NCI-H1105 (cell line): ENCODE results near the gene MOSMO.
"Not testable (repeated sequence)": the region's sequence is repeated elsewhere in the genome, so short reads cannot be mapped to it uniquely, and the experiment has no call there.

Experiments
- DNase-seq: peaks from one replicate; lab custom pipeline; 2025; lab: John Stamatoyannopoulos, UW

MOSMO gene

GRCh38 chr16:22007509-22008214 is at the start of gene MOSMO:
Gene MOSMO, plus strand, starts transcription at chr16:22008111. Its CDS starts 191 bp downstream, at chr16:22008302.
- no peak for DNase-seq

DNA sequence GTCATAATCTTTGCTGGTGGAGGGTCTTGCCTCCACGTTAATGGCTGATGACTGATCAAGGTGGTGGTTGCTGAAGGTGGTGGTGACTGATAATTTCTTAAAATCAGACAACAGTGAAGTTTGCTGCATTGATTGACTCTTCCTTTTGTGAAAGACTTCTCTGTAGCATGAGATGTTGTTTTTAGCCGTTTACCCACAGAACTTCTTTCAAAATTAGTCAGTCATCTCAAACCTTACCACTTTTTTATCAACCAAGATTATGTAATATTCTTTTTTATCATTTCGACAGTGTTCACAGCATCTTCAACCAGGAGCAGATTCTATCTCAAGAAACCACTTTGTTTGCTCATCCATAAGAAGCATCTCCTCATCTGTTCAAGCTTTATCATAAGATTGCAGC is 48.9 kb upstream of the MOSMO start:
- no peak for DNase-seq

DNA sequence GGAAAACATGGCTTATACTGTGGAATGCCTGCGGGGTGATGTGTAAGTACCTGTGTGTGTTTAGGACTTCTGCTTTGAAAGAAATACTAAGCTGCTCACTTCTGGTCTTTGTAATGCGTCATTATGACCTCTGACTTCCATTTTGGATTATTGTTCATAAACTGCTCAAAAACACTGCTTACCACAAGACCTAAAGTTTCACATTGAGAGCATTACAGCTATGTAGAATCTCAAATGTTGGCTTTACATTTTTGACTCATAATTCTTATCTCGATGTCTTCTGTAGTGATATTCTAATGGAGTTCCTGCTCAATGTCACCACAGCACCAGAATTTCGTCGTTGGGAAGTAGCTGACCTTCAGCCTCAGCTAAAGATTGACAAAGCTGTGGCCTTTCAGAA is 45.4 kb upstream of the MOSMO start:
- no peak for DNase-seq

- DNase-seq: no peak
These were observed 44.0 kb upstream of the MOSMO start for GRCh38 chr16:21963887-21964286.

DNA sequence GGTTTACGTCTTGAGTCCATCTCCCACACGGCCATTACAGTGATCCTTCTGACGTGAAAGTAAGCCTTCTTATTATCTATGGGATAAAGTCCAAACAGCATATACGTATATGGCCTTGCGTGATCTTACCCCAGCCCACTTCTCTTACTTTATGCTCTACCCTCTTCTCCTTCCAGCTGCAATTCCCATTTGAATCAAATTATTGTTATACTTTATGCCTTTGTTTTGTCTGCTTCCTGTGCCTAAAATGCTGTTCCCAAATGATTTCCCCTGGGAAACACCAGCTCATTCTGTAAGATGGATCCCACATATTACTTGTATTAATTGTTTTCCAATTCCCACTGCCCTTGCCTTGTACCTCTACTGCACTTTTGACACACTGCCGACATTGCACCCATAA is 43.6 kb upstream of the MOSMO start:
- DNase-seq: no peak

- no peak for DNase-seq
These were observed 36.1 kb upstream of the MOSMO start for GRCh38 chr16:21971856-21972255.

GRCh38 chr16:21973945-21974344 is 34.0 kb upstream of the MOSMO start:
- no peak for DNase-seq

DNA sequence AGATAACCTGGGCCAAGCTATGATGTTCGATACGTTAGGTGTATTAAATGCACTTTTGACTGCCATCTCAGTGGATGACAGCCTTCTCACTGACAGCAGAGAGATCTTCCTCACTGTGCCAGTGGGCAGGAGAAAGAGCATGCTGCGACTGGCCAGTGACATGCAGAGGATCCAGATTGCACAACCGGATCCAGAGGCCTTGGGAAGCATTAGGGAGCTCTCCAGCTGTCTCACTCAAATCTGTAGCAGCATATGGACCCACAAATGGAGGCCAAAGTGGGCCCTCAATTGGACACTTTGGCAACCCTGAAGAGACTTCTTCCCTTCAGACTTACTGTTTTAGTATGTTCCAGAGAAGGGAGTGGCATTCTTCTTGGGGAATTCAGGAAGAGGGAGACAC is 27.9 kb upstream of the MOSMO start:
- no peak for DNase-seq

DNA sequence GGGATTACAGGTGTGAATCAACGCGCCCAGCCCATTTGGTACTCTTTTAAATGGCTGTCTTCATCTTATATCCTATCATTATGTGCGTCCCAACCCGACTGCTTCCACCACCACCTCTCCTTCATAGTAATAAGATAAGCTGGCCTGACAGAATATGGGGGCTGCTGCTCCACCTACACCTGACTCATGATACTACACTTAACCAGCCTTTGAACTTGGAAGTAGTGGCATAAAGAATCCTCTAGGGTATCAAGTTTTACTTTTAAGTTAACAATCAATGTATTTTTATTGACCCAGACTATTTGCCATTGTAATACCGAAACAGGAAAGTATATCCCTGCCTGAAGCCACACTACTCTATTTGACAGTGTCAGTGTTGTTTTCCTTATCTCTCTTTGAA is 25.8 kb upstream of the MOSMO start:
- no peak for DNase-seq

DNA sequence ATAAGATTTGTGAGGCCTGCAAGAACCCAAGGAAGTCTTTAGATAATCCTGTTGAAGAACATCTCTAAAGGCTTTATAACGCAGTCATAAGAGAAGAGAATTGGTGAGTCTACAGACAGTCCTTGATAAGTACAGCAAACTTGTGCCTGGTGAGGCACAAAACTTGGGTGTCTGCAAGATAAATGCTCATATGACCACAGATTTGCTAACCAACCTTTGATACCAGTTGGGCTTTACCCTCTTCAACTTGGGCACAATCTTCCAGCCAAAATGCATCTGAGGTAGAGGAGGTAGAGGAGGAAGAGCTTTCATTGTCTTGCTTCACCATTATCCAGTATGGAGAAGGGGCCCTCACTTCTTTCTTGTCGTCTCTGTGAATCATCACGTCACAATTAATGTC is 23.8 kb upstream of the MOSMO start:
- no peak for DNase-seq

DNA sequence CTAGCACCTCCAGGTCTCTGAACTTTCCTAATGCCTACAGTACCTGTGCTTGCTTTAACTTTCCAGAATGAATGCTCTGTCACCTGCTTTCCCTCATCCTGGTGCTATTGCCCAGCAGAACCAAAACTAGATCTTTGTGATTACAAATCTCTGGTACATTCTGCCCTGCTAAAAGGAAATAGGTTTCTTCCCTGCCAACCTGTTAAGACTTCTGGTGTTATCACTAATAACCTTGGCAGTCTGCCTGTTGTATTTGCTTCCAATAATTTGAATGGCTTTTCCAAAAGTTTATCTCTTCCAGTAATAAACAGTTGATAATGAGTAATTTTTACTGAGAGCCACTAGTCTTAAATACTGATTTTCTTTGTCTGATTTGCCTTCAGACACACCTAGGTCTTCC is 22.4 kb upstream of the MOSMO start:
- no peak for DNase-seq

- no peak for DNase-seq
These were observed 21.1 kb upstream of the MOSMO start for GRCh38 chr16:21986692-21987246.

- DNase-seq: no peak
These were observed 20.4 kb upstream of the MOSMO start for GRCh38 chr16:21987498-21987897.

DNA sequence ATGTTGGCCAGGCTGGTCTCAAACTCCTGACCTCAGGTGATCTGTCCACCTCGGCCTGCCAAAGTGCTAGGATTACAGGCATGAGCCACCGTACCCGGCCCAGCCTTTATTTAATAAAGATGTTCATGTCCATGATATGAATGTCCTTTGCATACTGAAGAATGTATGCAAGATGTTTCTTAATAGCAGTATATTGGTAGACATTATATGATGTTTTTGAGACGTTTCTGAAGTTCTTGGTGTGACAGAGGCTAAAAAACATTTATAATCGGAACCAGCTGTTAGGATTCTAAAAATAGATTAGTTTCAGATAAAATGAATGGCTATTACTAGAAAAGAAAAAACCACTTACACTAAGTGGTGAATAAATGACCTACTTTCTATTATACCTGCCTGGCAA is 18.8 kb upstream of the MOSMO start:
- no peak for DNase-seq

DNA sequence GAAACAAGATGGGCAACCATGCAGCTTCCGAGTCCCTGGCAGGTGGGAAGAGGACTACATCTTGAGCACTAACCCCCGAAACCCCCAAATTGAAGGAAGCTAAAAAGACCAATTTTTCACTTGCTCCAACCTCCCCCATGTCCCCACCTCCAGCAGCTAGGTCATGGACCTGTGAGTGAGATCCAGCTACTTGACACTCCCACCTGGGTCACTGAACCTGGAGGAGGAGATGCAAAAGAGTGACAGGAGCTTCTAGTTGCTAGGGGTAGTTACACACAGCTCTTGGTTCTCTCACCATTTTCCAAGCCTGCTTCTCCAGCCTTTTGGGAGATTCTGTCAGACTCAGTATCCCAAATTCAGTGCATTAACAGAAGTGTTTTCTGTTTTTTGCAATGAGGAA is 18.2 kb upstream of the MOSMO start:
- no peak for DNase-seq

DNA sequence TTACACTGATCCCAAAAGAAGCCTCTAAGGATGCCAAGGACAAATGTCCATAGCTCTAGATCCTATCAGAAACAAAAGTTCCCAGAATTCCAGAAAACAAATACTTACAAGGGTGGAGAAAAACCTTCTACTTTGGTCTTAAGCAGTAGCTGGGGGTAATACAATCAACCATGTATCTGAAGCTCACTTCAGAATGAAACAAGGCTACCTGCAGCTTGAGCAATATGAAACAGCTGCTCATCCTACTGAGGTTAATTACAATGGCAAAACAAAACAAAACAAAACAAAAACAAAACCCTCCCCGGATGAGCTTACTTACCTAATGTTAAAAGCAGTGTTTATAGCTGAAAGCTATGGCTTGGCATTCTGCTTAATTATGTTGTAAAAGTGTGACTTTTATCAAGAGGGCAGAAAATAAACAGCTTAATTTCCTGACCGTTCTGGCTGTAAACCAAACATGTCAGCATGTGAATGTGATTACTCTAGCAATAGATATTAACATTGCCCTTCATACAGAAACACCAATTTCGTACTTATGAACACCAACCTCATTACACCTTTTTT is 17.4 kb upstream of the MOSMO start:
- no peak for DNase-seq

DNA sequence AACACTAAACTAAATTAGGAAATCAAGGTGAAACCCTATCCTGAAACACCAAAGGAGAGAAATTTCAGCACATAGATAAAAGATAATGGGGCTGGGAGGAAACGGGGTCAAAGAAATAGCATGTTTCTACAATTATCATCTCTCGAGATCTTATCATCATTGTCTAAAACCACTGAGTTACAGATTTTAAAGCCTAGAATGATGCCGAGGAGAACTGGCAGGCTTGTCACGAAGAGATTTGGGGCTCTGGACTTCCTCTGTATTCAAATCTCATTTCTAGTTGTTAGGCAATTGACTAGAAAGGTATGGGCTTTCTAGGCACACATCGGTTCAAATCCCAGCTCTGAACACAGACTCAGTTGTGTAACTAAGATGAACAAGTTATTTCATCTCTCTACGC is 16.3 kb upstream of the MOSMO start:
- no peak for DNase-seq

DNA sequence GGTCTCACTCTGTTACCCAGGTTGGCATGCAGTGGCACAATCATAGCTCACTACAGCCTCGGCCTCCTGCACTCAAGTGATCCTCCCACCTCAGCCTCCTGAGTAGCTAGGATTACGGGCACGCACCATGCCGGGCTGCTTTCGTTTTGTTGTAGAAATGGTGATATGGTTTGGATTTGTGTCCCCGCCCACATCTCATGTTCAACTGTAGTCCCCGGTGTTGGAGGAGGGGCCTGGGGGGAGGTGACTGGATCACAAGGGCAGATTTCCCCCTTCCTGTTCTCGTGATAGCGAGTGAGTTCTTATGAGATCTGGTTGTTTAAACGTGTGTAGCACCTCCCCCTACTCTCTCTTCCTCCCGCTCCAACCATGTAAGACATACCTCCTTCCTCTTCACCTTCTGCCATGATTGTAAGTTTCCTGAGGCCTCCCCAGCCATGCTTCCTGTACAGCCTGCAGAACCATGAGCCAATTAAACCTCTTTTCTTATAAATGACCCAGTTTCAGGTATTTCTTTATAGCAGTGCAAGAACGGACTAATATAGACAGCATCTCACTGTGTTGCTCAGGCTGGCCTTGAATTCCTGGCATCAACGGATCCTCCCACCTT is 12.9 kb upstream of the MOSMO start:
- no peak for DNase-seq

DNA sequence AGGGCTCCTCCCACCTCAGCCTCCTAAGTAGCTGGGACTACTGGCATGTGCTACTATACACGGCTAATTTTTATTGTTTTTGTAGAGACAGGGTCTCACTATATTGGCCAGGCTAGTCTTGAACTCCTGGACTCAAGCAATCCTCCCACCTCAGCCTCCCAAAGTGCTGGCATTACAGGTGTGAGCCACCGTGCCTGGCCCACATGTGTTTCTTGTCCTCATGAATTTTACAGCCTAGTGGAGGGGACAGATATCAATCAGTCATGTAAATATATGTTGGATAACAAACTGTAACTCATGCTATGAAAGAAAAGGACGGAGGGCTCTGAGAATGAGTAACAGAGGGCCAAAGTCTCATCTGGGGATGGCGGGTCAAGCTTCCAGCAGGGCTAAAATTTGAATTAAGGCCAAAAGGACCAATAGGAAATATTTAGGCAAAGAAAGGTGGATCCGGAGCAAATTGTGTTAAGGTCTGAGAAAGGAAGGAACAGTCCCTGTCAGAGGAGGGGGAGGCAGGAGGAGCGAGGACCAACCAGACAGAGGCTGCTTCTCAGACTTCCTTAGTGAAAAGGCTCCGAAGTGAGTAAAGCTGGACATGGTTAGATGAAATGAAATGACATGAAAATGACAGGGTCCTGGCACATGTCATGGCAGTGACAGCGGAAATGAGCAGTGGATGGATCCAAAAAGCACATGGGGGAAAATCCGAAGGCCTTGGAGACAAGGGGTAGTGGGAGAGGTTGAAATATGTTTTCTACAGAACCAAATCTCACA is 10.8 kb upstream of the MOSMO start:
- no peak for DNase-seq

- no peak for DNase-seq
These were observed 10.0 kb upstream of the MOSMO start for GRCh38 chr16:21997697-21998480.

- no peak for DNase-seq
These were observed 6.3 kb upstream of the MOSMO start for GRCh38 chr16:22001591-22001990.

DNA sequence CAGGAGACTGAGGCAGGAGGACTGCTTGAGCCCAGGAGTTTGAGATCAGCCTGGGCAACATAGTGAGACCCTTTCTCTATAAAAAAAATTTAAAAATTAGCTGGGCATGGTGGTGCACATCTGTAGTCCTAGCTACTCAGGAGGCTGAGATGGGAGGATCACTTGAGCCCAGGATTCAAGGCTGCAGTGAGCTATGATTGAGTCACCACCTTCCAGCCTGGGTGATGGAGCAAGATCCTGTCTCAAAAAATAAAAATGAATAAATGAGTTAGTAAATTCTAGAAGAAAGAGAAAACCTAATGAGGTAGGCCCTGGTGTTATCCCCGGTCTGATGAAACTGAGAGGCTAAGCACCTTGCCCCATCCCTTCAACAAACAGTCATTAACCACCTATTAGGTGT is 5.9 kb upstream of the MOSMO start:
- DNase-seq: not testable (repeated sequence)
